ENCODE data around the gene SIRT3.
"Not testable (repeated sequence)": the region's sequence is repeated elsewhere in the genome, so short reads cannot be mapped to it uniquely, and the experiment has no call there.

SIRT3 gene

GRCh38 chr11:238346-238745 is 2.2 kb upstream of the SIRT3 start:
- not testable (repeated sequence) for DNase-seq

- DNase-seq: peak; percentile 70
Measured at GRCh38 chr11:236774-237767, 929 bp upstream of the SIRT3 start, which contains the start of gene PSMD13. Gene PSMD13 (plus strand): TSS chr11:236976. CDS start chr11:237050, 74 bp downstream.

GRCh38 chr11:235609-235996 is 539 bp downstream of the SIRT3 start:
- DNase-seq: no peak

DNA sequence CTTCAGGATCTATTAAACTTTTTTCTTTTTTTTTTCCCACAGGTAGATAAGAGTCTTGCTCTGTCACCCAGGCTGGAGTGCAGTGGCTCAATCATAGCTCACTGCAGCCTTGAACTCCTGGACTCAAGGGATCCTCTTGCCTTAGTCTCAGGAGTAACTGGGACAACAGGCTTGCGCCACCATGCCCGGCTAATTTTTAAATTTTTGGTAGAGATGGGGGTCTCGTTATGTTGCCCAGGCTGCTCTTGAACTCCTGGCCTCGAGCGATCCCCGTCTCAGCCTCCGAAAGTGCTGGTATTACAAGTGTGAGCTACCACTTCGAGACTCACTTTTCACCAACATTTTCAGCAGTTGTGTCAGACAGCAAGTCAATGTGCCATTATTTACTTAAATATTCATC is 962 bp downstream of the SIRT3 start:
- no peak for DNase-seq

- DNase-seq: no peak
Measured at GRCh38 chr11:232783-233565, 3.2 kb downstream of the SIRT3 start.

- DNase-seq: no peak
Measured at GRCh38 chr11:230431-230830, 5.7 kb downstream of the SIRT3 start.

DNA sequence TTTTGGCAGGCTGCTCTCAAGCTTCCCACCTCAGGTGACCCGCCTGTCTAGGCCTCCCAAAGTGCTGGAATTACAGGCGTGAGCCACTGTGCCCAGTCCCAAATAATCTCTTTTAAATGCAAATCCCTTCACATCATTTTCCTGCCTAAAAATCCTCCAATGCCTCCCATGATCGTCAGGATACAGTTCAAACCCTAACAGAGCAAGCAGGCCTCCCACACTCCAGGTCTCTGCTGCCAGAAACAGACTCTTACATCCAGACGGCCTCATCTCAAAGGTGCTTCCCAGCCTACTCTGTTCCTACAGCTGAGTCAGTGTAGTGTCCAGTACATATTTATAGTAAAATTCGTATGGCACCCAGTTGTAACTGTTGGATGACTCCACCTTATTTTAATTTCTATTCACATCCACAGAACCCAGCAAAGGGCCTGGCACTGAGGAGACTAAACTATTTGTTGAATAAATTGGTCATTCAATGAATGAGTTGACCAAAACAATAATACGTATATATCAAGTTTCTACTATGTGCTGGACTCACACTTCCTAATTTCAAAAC is 8.2 kb downstream of the SIRT3 start:
- no peak for DNase-seq

- DNase-seq: no peak
Measured at GRCh38 chr11:225734-226453, 10.2 kb downstream of the SIRT3 start.

GRCh38 chr11:224424-224823 is 11.7 kb downstream of the SIRT3 start:
- no peak for DNase-seq

DNA sequence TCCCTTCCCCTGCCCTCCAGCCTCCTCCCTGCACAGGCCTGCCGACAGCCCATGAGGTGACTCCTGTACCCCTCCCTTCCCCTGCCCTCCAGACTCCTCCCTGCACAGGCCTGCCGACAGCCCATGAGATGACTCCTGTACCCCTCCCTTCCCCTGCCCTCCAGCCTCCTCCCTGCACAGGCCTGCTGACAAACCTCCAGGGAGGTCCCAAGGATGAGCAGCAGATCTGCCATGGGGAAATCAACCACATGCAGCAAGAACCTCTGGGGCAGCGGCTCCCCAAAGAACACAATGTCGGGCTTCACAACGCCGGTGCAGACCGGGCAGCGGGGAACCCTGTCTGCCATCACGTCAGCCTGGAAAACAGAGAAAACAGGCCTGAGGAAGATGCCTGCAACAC is 12.3 kb downstream of the SIRT3 start:
- DNase-seq: no peak

DNA sequence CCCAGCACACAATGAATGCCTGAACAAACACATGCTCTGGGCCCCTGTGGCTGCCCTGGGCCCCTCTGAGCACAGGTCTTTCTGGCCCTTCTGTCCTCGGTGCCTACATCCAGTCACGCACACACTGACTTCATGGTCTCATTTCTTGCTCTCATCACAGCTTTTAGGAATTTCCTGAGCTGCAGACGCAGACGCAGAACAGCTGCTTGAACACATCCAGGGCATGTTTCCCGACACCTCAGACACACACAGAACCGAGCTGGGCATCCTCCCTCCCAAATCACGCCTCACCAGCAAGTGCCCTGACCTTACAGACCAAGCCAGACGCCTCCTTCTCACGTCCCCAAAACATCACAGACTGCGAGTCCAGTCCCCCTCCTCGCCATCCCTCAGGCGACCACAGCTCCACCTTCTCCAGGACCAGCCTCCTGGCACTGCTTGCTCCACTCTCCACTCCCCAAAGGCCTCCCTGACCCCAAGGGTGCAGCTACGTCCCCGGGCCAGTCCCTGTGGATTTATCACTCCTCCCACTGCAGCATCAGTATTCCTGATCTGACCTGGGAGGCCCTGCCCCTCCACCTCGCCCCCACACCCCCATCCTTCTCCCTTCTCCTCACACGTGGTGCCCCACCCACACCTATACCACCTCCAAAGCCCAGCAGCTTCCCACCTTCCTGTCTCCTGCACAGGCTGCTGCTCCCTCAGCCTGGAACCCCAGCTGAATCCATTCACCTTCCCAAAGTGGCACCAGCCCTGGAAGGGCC is 12.9 kb downstream of the SIRT3 start:
- no peak for DNase-seq

DNA sequence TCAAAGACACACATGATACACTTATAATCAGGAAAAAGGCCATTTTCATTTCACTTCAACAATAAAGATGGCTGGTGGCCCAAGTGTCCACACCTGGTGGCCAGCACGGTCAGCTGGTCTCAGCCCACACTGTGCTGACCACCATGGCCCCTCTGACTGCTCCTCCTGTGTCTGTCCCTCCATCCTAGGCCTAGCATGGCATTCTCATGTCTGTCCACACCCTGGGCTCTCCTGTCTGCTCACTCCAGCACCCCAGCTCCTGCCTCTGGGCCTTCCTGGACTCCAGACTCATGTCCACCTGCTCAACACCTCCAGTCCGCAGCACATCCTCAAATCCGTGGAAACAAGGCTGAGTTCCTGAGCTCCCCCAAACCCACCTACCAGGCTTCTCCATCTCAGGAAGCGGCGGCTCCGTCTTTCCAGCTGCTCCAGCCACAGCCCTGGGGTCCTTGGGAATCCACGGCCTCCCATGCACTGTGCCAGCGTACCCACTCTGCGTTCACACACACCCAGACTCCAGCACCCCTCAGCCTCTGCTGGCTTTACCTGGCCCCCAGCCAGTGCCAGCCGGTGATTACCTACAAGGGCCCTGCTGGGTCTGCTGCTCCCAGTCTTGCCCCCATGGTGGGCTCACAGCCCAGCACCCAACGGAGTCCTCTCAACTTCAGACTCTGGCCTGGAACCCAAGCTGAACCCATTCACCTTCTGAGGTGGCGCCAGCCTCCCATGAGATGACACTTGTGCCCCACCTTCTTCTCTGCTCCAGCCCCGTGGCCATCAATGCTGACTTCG is 13.9 kb downstream of the SIRT3 start:
- DNase-seq: no peak

- no peak for DNase-seq
Measured at GRCh38 chr11:221539-221938, 14.6 kb downstream of the SIRT3 start.

DNA sequence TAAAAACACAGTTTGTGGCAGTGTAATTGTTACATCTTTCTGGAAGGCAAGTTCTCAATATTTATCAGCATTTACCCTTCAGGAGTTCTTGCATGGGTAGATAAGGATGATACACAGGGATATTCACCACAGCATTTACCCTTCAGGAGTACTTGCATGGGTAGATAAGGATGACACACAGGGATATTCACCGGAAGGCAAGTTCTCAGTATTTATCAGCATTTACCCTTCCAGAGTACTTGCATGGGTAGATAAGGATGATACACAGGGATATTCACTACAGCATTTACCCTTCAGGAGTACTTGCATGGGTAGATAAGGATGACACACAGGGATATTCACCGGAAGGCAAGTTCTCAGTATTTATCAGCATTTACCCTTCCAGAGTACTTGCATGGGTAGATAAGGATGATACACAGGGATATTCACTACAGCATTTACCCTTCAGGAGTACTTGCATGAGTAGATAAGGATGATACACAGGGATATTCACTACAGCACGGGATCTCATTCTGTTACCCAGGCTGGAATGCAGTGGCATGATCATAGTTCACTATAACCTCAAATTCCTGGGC is 15.4 kb downstream of the SIRT3 start:
- DNase-seq: not testable (repeated sequence)

DNA sequence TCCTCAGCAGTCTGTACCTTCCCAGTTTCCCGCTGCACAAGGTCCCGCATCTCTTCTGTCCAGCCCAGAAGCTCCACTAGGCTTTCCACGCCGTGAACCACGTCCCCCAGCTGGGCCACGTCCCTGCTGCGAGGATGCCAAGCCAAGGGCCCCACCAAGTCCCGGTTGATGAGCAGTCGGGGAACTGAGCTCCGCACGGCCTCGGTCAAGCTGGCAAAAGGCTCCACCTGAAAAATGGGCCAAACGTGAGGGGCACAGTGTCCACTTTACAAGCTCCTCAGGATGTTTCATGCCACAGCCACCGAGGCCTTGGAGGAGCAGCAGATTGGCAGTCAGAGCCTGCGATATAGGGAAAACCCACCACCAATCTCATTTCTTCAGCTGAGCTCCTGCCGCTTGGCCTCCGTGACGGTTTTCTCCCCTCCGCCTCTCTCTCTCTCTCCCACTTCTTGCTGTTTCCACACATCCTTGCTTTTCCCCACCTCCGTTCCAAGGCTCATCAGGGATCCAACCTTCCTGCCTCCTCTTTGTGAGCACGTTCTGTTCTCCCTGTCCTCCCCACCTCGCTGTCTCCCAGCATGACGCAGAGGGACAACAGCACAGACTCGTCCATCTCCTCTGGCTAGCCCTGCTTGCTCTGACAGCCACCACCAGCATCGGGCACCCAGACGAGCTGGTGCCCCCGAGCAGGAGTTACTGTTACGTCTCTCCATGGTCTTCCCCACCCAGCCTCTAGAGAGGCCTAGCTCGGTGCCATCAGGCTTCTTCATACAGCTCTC is 17.1 kb downstream of the SIRT3 start:
- DNase-seq: no peak

GRCh38 chr11:217704-218103 is 18.4 kb downstream of the SIRT3 start:
- no peak for DNase-seq

DNA sequence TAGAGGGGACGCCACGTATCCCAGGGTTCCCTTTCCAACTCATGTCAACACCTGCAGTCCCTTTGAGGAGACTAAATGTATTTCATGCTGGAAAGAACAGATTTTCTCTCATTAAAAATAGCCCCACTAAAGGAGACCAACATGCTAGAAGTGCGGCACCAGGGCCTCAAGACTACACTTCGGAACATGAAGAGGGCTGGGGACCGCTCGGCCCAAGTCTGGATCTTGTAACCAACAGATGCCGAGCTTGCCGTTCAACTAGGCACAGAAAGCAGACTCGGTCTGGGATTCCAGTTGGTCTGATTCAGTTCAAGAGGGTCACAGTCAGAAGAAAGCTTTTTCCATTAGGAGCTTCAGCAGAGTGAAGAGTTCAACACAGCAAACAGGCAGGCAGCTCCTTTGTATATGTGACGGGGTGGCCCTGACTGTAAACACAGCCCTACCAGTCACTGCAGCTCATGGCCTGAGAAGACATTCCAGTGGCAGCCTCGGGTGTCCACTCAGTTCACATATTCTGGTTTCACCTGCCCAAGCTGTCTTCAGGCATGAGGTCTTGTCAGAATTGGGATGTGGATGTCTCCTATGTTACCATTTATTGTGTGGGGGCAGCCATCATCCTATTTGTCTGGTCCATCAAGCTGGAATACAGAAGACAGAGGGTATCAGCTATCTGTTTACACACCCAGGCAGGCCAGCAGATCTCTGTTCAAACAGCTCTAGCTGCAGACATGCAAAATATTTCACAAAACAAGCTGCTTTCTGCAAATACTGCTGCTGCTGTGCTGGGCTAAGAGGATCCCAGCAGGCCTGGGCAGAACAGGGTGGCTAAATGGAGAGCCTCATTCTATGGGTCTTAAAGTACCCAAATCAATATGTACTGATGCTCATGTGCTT is 19.8 kb downstream of the SIRT3 start:
- DNase-seq: no peak

GRCh38 chr11:215581-216037 is 20.5 kb downstream of the SIRT3 start:
- no peak for DNase-seq

DNA sequence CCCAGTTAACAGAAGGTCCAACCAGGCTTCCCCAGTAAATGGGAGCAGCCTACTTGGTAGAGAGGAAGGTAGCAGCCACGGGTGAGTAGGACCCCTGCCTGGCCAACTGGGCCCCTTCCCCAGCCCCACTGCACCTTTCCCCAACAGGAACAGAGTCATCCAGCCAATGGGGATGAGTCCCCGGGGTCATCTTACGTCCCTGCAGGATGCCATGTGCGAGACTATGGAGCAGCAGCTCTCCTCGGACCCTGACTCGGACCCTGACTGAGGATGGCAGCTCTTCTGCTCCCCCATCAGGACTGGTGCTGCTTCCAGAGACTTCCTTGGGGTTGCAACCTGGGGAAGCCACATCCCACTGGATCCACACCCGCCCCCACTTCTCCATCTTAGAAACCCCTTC is 22.1 kb downstream of the SIRT3 start:
- DNase-seq: no peak
